H9 (cell line): ENCODE data around the gene CACNG8. TPM values are rescaled to one million over a fixed set of nuclear protein-coding genes. Genes with fewer than 3 reads are reported as not detected.

ENCODE experiments used
- DNase-seq: peaks from one replicate; pipeline ENCODE4 v3.0.0-alpha.2; 2017
- H2AFZ ChIP-seq: one replicate; pipeline ENCODE4 v1.6.1; 2013; ENCODE audit warnings: mild to moderate bottlenecking, low read length, control low read depth, moderate library complexity
- H2AK5ac ChIP-seq: 2 replicates; pipeline ENCODE4 v1.6.1; 2013; ENCODE audit warnings: low read length, control low read depth, mixed read lengths; ENCODE audit not compliant: insufficient read length
- H2BK120ac ChIP-seq: one replicate; pipeline ENCODE4 v1.6.1; 2013; ENCODE audit warnings: low read depth, mild to moderate bottlenecking, low read length, control low read depth, inconsistent platforms; ENCODE audit not compliant: poor library complexity, severe bottlenecking
- H2BK12ac ChIP-seq: 2 replicates; pipeline ENCODE4 v1.6.1; 2013; ENCODE audit warnings: low read length, control low read depth, mixed read lengths, low read depth; ENCODE audit not compliant: insufficient read length
- H2BK15ac ChIP-seq: 2 replicates; pipeline ENCODE4 v1.6.1; 2013; ENCODE audit warnings: low read depth, low read length, control low read depth
- H2BK20ac ChIP-seq: one replicate; pipeline ENCODE4 v1.6.1; 2013; ENCODE audit warnings: low read depth, mild to moderate bottlenecking, low read length, control low read depth, inconsistent platforms; ENCODE audit not compliant: poor library complexity, severe bottlenecking
- H2BK5ac ChIP-seq: 2 replicates; pipeline ENCODE4 v1.6.1; 2013; ENCODE audit warnings: low read length, control low read depth, mixed read lengths; ENCODE audit not compliant: insufficient read length
- H3K14ac ChIP-seq: 2 replicates; pipeline ENCODE4 v1.6.1; 2013; ENCODE audit warnings: low read length, control low read depth; ENCODE audit not compliant: insufficient read depth
- H3K18ac ChIP-seq: 2 replicates; pipeline ENCODE4 v1.6.1; 2013; ENCODE audit warnings: low read depth, mild to moderate bottlenecking, mixed read lengths, low read length, control low read depth; ENCODE audit not compliant: insufficient read length
- H3K23ac ChIP-seq: 2 replicates; pipeline ENCODE4 v1.6.1; 2013; ENCODE audit warnings: low read length, control low read depth, mixed read lengths, low read depth; ENCODE audit not compliant: insufficient read length
- H3K23me2 ChIP-seq: 2 replicates; pipeline ENCODE4 v1.6.1; 2013; ENCODE audit warnings: low read depth, mild to moderate bottlenecking, mixed read lengths, low read length, control low read depth; ENCODE audit not compliant: insufficient read length, poor library complexity, severe bottlenecking
- H3K27ac ChIP-seq: 2 replicates; pipeline ENCODE4 v1.5.1; 2013; ENCODE audit warnings: low read length, control low read depth, mixed read lengths, low read depth; ENCODE audit not compliant: insufficient read length
- H3K27me3 ChIP-seq: 2 replicates; pipeline ENCODE4 v1.6.1; 2013; ENCODE audit warnings: low read length, control low read depth, inconsistent platforms; ENCODE audit not compliant: insufficient read depth
- H3K4ac ChIP-seq: 2 replicates; pipeline ENCODE4 v1.6.1; 2013; ENCODE audit warnings: low read depth, mild to moderate bottlenecking, control low read depth, inconsistent platforms, low read length, moderate library complexity
- H3K4me1 ChIP-seq: 2 replicates; pipeline ENCODE4 v1.6.1; 2013; ENCODE audit warnings: low read length, control low read depth, inconsistent platforms; ENCODE audit not compliant: insufficient read depth
- H3K4me2 ChIP-seq: 2 replicates; pipeline ENCODE4 v1.6.1; 2013; ENCODE audit warnings: low read length, control low read depth, mixed read lengths; ENCODE audit not compliant: insufficient read length, insufficient read depth
- H3K56ac ChIP-seq: 2 replicates; pipeline ENCODE4 v1.6.1; 2013; ENCODE audit warnings: low read depth, mild to moderate bottlenecking, mixed read lengths, low read length, control low read depth; ENCODE audit not compliant: insufficient read length
- H3K79me1 ChIP-seq: 2 replicates; pipeline ENCODE4 v1.6.1; 2013; ENCODE audit warnings: low read depth, mild to moderate bottlenecking, moderate library complexity, low read length, control low read depth, inconsistent platforms; ENCODE audit not compliant: insufficient read depth, poor library complexity, severe bottlenecking
- H3K79me2 ChIP-seq: 2 replicates; pipeline ENCODE4 v1.6.1; 2013; ENCODE audit warnings: low read length, control low read depth, inconsistent platforms; ENCODE audit not compliant: insufficient read depth
- H3K9ac ChIP-seq: 2 replicates; pipeline ENCODE4 v1.6.1; 2013; ENCODE audit warnings: low read length, control low read depth, mixed read lengths; ENCODE audit not compliant: insufficient read length; ENCODE audit errors: extremely low read depth
- H3K9me3 ChIP-seq: one replicate; pipeline ENCODE4 v1.6.1; 2013; ENCODE audit warnings: low read depth, low read length, inconsistent platforms; ENCODE audit not compliant: control insufficient read depth
- H3T11ph ChIP-seq: one replicate; pipeline ENCODE4 v1.6.1; 2013; ENCODE audit warnings: mild to moderate bottlenecking, low read length, control low read depth, inconsistent platforms
- H4K20me1 ChIP-seq: one replicate; pipeline ENCODE4 v1.6.1; 2013; ENCODE audit not compliant: control insufficient read depth, insufficient read length, insufficient read depth
- H4K5ac ChIP-seq: 2 replicates; pipeline ENCODE4 v1.6.1; 2013; ENCODE audit warnings: low read depth, mild to moderate bottlenecking, mixed read lengths, low read length, control low read depth; ENCODE audit not compliant: insufficient read length
- H4K8ac ChIP-seq: replicated peaks from 2 replicates; pipeline ENCODE4 v1.6.1; 2013; ENCODE audit warnings: low read length, control low read depth, mixed read lengths, low read depth; ENCODE audit not compliant: insufficient read length
- H4K91ac ChIP-seq: 2 replicates; pipeline ENCODE4 v1.6.1; 2013; ENCODE audit warnings: low read depth, mild to moderate bottlenecking, moderate library complexity, mixed read lengths, low read length, control low read depth; ENCODE audit not compliant: insufficient read length
- H3K27ac Mint-ChIP-seq, 3 experiments: 2 replicates in 2 of 3; 3 replicates in 1 of 3; pipeline ENCODE4 v1.8.0; 2020 to 2021; ENCODE audit warnings: mixed read lengths in 3 of 3, mild to moderate bottlenecking in 1 of 3, moderate library complexity in 1 of 3
- H3K27me3 Mint-ChIP-seq: 2 replicates; pipeline ENCODE4 v1.8.0; 2021; ENCODE audit warnings: low read depth, mild to moderate bottlenecking, moderate library complexity, mixed read lengths
- H3K36me3 Mint-ChIP-seq, 3 experiments: 2 replicates in 2 of 3; 3 replicates in 1 of 3; pipeline ENCODE4 v1.8.0; 2020 to 2021; ENCODE audit warnings: low read depth in 3 of 3, mixed read lengths in 3 of 3; ENCODE audit not compliant: insufficient read depth in 1 of 3
- H3K4me1 Mint-ChIP-seq, 2 experiments: 2 replicates each; pipeline ENCODE4 v1.8.0; 2020; ENCODE audit warnings: mixed read lengths in 2 of 2
- H3K4me3 Mint-ChIP-seq, 2 experiments: 2 replicates in 1 of 2; 3 replicates in 1 of 2; pipeline ENCODE4 v1.8.0; 2020 to 2021; ENCODE audit warnings: mild to moderate bottlenecking in 2 of 2, mixed read lengths in 2 of 2, moderate library complexity in 1 of 2
- H3K9me3 Mint-ChIP-seq, 2 experiments: 2 replicates in 1 of 2; 3 replicates in 1 of 2; pipeline ENCODE4 v1.8.0; 2020; ENCODE audit warnings: mild to moderate bottlenecking in 2 of 2, mixed read lengths in 2 of 2, moderate library complexity in 1 of 2
- WGBS: extraction: QIAGEN DNeasy Blood & Tissue Kit; methylation state at CpG from one replicate; pipeline ENCODE4 v1.1.7; 2013; ENCODE audit warnings: missing lambda C conversion rate, low lambda C conversion rate, mixed read lengths; ENCODE audit not compliant: insufficient read length; ENCODE audit errors: extremely low coverage; 5-methylcytosine and 5-hydroxymethylcytosine counted together
- total RNA-seq: library from RNA; stranded (reverse); gene quantifications from 2 replicates; pipeline ENCODE4 v1.2.1, GENCODE V29; 2021
- TF ChIP-seq, protein P1 (sequence below): fragments of 200-600 bp; sonication (generic); conservative IDR thresholded peaks from 3 replicates; pipeline ENCODE4 v1.8.0; 2021; ENCODE audit warnings: antibody characterized with exemption, mild to moderate bottlenecking

CACNG8 gene
- total RNA-seq, 1 experiment from 2014 or later: 7.1 TPM

GRCh38 chr19:53977991-53978731 lies 15.4 kb downstream of the CACNG8 start:
- Histone ChIP-seq H3K18ac (peak overlapping the region; percentile 58), H2AK5ac (no peak overlapping the region), H2BK15ac (no peak overlapping the region), H2BK120ac (no peak overlapping the region), H3K4ac (no peak overlapping the region), H3K27me3 (no peaks in the 10 kb centered on the region), H4K20me1 (no peaks in the 10 kb centered on the region), H3T11ph (no peak overlapping the region), H2BK5ac (no peak overlapping the region), H2BK12ac (no peak overlapping the region), H3K14ac (no peak overlapping the region), H3K79me1 (no peaks in the 10 kb centered on the region), H4K91ac (no peak overlapping the region), H3K56ac (no peak overlapping the region), H3K79me2 (no peaks in the 10 kb centered on the region), H2AFZ (no peak overlapping the region), H4K8ac (no peak overlapping the region), H3K4me1 (peaks cover 2% of the 10 kb centered on the region; the same call in 1 of the 2 replicates), H3K4me2 (peak overlapping the region; percentile 81), H3K9me3 (no peaks in the 10 kb centered on the region), H3K27ac (no peak overlapping the region), H3K23me2 (peaks cover 24% of the 10 kb centered on the region), H2BK20ac (no peak overlapping the region), H3K9ac (no peak overlapping the region), H4K5ac (no peak overlapping the region), H3K23ac (no peak overlapping the region)
- Mint-ChIP-seq H3K4me3 (peak overlapping the region; percentile 73 to 96), H3K4me1 (peaks cover 12 to 18% of the 10 kb centered on the region in 2 experiments), H3K9me3 (no peaks in the 10 kb centered on the region; a peak in 1 of 5 replicates), H3K27ac (peak overlapping the region; percentile 91 to 98 (median 95); a peak in 6 of 7 replicates), H3K36me3 (no peaks in the 10 kb centered on the region; a peak in 2 of 7 replicates), H3K27me3 (peaks cover 13% of the 10 kb centered on the region)
- WGBS: no CpG with 5 or more reads among the region's 54 CpGs
- TF ChIP-seq, protein P1, sequence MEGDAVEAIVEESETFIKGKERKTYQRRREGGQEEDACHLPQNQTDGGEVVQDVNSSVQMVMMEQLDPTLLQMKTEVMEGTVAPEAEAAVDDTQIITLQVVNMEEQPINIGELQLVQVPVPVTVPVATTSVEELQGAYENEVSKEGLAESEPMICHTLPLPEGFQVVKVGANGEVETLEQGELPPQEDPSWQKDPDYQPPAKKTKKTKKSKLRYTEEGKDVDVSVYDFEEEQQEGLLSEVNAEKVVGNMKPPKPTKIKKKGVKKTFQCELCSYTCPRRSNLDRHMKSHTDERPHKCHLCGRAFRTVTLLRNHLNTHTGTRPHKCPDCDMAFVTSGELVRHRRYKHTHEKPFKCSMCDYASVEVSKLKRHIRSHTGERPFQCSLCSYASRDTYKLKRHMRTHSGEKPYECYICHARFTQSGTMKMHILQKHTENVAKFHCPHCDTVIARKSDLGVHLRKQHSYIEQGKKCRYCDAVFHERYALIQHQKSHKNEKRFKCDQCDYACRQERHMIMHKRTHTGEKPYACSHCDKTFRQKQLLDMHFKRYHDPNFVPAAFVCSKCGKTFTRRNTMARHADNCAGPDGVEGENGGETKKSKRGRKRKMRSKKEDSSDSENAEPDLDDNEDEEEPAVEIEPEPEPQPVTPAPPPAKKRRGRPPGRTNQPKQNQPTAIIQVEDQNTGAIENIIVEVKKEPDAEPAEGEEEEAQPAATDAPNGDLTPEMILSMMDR: no peak
- DNase-seq: peak; percentile 99
